Measurements from ENCODE around the gene CCL8.

Gene CCL8

DNA sequence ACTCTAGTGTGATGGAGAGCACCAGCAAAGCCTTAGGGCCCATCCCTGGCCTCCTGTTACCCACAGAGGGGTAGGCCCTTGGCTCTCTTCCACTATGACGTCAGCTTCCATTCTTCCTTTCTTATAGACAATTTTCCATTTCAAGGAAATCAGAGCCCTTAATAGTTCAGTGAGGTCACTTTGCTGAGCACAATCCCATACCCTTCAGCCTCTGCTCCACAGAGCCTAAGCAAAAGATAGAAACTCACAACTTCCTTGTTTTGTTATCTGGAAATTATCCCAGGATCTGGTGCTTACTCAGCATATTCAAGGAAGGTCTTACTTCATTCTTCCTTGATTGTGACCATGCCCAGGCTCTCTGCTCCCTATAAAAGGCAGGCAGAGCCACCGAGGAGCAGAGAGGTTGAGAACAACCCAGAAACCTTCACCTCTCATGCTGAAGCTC, at the start of gene CCL8:
CCL8 (plus strand) TSS at position 397 of the 445 bp plus-strand sequence. CDS start 67 bp downstream, outside the sequence.
- TF ChIP-seq, protein P1, sequence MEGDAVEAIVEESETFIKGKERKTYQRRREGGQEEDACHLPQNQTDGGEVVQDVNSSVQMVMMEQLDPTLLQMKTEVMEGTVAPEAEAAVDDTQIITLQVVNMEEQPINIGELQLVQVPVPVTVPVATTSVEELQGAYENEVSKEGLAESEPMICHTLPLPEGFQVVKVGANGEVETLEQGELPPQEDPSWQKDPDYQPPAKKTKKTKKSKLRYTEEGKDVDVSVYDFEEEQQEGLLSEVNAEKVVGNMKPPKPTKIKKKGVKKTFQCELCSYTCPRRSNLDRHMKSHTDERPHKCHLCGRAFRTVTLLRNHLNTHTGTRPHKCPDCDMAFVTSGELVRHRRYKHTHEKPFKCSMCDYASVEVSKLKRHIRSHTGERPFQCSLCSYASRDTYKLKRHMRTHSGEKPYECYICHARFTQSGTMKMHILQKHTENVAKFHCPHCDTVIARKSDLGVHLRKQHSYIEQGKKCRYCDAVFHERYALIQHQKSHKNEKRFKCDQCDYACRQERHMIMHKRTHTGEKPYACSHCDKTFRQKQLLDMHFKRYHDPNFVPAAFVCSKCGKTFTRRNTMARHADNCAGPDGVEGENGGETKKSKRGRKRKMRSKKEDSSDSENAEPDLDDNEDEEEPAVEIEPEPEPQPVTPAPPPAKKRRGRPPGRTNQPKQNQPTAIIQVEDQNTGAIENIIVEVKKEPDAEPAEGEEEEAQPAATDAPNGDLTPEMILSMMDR (IDR thresholded peaks at IDR 0.05; ENCODE audit: borderline replicate concordance, control extremely low read depth, extremely low read depth, insufficient read depth, missing control alignments): no peak
- DNase-seq (ENCODE audit: low spot score): no peak
- in situ Hi-C loops (cut with MboI; ENCODE audit: low sequenced_read_pairs, unreplicated experiment): no loop called here

DNA sequence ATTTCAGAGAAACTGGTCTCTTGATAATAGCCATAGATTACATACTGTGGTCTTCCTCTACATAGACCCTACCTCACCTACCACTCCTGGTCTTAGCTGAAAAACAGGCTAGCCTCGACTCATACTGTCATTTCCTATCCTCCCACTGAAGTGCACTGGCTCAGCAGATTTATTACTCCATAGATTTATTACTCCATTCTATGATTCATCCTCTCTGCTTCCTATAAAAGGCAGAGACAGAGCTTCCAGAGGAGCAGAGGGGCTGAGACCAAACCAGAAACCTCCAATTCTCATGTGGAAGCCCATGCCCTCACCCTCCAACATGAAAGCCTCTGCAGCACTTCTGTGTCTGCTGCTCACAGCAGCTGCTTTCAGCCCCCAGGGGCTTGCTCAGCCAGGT, 49.3 kb upstream of the CCL8 start, which contains the start of gene CCL7:
CCL7 (plus strand) TSS at position 253 of the 400 bp plus-strand sequence; CDS start at position 323, 70 bp downstream.
- in situ Hi-C loops (cut with MboI; ENCODE audit: low sequenced_read_pairs, unreplicated experiment): no loop called here
- TF ChIP-seq, protein P1 (IDR thresholded peaks at IDR 0.05; ENCODE audit: borderline replicate concordance, control extremely low read depth, extremely low read depth, insufficient read depth, missing control alignments): no peak
- DNase-seq (ENCODE audit: low spot score): no peak

DNA sequence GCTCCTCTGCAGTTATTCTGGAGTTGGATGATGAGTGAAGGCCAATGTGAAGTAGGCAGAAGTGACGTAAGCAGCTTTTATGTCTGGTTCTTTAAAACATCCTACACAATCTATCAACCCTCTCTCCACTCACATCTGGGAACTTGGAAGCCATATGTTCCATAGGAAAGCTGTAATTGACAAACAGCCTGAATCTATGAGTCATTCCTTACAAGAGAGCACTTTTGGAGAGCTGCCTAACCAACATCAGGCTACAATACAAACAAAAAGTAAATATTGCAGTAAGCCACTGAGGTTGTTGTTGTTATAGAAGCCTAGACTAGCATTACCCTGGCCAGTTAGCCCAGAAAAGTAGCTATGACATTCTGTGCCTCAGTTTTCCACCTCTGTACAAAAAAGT, 43.4 kb upstream of the CCL8 start:
- TF ChIP-seq, protein P1 (IDR thresholded peaks at IDR 0.05; ENCODE audit: borderline replicate concordance, control extremely low read depth, extremely low read depth, insufficient read depth, missing control alignments): no peak
- in situ Hi-C loops (cut with MboI; ENCODE audit: low sequenced_read_pairs, unreplicated experiment): no loop called here
- no peak for DNase-seq (ENCODE audit: low spot score)

DNA sequence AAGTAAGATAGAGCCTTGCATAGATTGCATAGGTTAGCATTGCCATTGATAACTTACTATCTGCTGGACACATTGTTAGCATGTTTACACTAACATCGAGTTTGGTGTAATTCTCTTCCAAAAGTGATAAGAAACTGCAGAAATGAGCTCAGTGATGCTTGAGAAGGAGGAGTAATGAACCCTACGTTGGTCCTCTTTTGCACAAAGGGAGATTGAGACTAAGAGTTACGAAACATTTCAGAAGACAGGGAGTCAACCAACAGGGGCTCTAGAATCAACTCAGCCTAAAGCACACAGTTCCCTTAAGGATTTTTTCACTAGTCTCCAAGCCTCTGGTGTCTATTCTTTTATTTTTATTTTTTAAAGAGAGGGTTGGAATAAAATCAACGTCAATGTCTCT, 42.4 kb upstream of the CCL8 start:
- in situ Hi-C loops (cut with MboI; ENCODE audit: low sequenced_read_pairs, unreplicated experiment): no loop called here
- no peak for DNase-seq (ENCODE audit: low spot score)
- TF ChIP-seq, protein P1 (IDR thresholded peaks at IDR 0.05; ENCODE audit: borderline replicate concordance, control extremely low read depth, extremely low read depth, insufficient read depth, missing control alignments): no peak

GRCh38 chr17:34283571-34283970, 35.7 kb upstream of the CCL8 start:
- in situ Hi-C loops (cut with MboI; ENCODE audit: low sequenced_read_pairs, unreplicated experiment): no loop called here
- DNase-seq (ENCODE audit: low spot score): no peak
- TF ChIP-seq, protein P1 (IDR thresholded peaks at IDR 0.05; ENCODE audit: borderline replicate concordance, control extremely low read depth, extremely low read depth, insufficient read depth, missing control alignments): no peak

- DNase-seq (ENCODE audit: low spot score): no peak
- TF ChIP-seq, protein P1 (IDR thresholded peaks at IDR 0.05; ENCODE audit: borderline replicate concordance, control extremely low read depth, extremely low read depth, insufficient read depth, missing control alignments): no peak
- in situ Hi-C loops (cut with MboI; ENCODE audit: low sequenced_read_pairs, unreplicated experiment): no loop called here
Measured at GRCh38 chr17:34285286-34285792, 33.9 kb upstream of the CCL8 start, which contains the start of gene CCL11. TSS of gene CCL11 (plus strand) at chr17:34285742. CDS start at chr17:34285809, 67 bp downstream.

Measured in GM13976 (cell line).